Thoracic aorta (tissue), 2 donors: ENCODE data around the gene AKR1B1. TPM values are rescaled to one million over a fixed set of nuclear protein-coding genes. Genes with fewer than 3 reads are reported as not detected.

Source experiments
- ATAC-seq: fragments of 150-250 bp; one replicate; pipeline ENCODE4 v1.8.0; 2017; ENCODE audit warnings: low read depth; ENCODE audit not compliant: insufficient number of reproducible peaks, low FRiP score
- DNase-seq: peaks from one replicate; pipeline ENCODE4 v3.0.0-alpha.2; 2020; ENCODE audit warnings: low spot score
- H3K27ac ChIP-seq, 2 donors: fragments of 200-600 bp; sonication (generic); 1 replicate in 1 of 2; 2 replicates in 1 of 2; pipeline ENCODE4 v1.5.1; 2016; ENCODE audit warnings: mild to moderate bottlenecking in 2 of 2, moderate library complexity in 2 of 2
- H3K27me3 ChIP-seq: fragments of 200-600 bp; sonication (generic); replicated peaks from 2 replicates; pipeline ENCODE4 v1.6.0; 2016; ENCODE audit warnings: mild to moderate bottlenecking; ENCODE audit not compliant: insufficient read depth
- H3K36me3 ChIP-seq: fragments of 200-600 bp; sonication (generic); one replicate; pipeline ENCODE4 v1.5.1; 2016
- H3K4me1 ChIP-seq, 2 donors: fragments of 200-600 bp; sonication (generic); 1 replicate in 1 of 2; 2 replicates in 1 of 2; pipeline versions ENCODE4 v1.5.1 to v1.6.0; 2016; ENCODE audit warnings: low read depth in 2 of 2, mild to moderate bottlenecking in 1 of 2; ENCODE audit not compliant: control insufficient read depth in 1 of 2
- H3K4me3 ChIP-seq: fragments of 200-600 bp; sonication (generic); 2 replicates; pipeline ENCODE4 v1.5.1; 2016; ENCODE audit warnings: mild to moderate bottlenecking
- H3K9me3 ChIP-seq: fragments of 200-600 bp; sonication (generic); 2 replicates; pipeline ENCODE4 v1.5.1; 2016
- total RNA-seq, 2 donors: library from RNA; depleted of rRNA; stranded (reverse); fragments of >200 nt; gene quantifications; one replicate each; pipeline versions ENCODE4 v1.1.0 to v1.2.3, GENCODE V29; 2016
- TF ChIP-seq, protein P1 (sequence below): fragments of 200-600 bp; sonication (generic); IDR thresholded peaks from one replicate; pipeline ENCODE4 v1.5.1; 2019; ENCODE audit warnings: antibody characterized with exemption

The AKR1B1 gene
- total RNA-seq, 2 donors from 2014 or later = 97.4 to 116 TPM

DNA sequence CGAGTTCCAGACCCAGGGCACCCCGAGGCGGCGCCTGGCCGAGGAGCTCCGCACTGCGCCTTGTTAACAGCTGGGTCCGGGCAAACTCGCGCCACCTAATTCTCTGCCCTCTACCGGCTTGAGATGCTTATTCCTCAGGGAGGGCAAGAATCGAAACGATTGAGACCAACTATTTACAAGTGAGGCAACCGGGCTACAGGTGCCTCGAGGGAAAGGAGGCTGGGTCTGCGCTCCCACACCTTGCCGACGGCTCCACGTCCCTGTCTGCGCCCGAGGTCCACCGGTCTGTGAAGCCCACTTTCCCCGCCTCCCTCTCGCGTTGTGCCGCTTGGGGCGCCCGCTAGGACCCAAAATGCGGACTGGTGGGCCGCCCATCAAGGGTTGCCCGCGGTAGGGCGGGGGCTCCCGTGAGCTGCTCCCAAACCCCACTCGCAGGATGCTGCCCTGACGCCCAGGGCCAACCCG lies 527 bp downstream of the AKR1B1 start:
- H3K4me3 ChIP-seq = peak overlapping the region; percentile 92
- H3K9me3 ChIP-seq = no peaks in the 10 kb centered on the region
- H3K27me3 ChIP-seq = no peaks in the 10 kb centered on the region
- TF ChIP-seq, protein P1, sequence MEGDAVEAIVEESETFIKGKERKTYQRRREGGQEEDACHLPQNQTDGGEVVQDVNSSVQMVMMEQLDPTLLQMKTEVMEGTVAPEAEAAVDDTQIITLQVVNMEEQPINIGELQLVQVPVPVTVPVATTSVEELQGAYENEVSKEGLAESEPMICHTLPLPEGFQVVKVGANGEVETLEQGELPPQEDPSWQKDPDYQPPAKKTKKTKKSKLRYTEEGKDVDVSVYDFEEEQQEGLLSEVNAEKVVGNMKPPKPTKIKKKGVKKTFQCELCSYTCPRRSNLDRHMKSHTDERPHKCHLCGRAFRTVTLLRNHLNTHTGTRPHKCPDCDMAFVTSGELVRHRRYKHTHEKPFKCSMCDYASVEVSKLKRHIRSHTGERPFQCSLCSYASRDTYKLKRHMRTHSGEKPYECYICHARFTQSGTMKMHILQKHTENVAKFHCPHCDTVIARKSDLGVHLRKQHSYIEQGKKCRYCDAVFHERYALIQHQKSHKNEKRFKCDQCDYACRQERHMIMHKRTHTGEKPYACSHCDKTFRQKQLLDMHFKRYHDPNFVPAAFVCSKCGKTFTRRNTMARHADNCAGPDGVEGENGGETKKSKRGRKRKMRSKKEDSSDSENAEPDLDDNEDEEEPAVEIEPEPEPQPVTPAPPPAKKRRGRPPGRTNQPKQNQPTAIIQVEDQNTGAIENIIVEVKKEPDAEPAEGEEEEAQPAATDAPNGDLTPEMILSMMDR = peak; percentile 40
- DNase-seq (no peak), ATAC-seq (peak; percentile 43)
- peaks cover 9 to 40% of the 10 kb centered on the region in 2 donors for H3K4me1 ChIP-seq
- no peaks in the 10 kb centered on the region for H3K36me3 ChIP-seq
- H3K27ac ChIP-seq = peak overlapping the region; percentile 79 to 90

DNA sequence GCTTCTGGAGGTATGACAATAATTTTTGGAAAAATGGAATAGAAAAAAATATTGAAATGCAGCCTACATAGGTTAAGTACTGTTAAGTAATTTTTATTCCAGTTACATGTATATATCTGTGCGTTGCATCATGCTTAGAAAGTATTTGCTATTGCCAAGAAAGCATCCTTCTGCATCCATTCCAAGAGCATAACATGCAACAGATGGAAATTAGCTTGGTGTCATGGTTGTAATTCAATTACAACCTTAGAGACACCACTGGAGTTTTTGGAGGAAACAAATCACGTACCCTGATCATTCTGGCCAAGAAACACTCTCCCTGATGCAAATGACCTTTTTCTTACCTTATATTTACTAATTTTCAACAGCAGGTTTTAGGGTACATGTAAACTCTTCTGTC lies 1.7 kb downstream of the AKR1B1 start:
- TF ChIP-seq, protein P1 = no peak
- H3K4me3 ChIP-seq = no peak overlapping the region
- H3K36me3 ChIP-seq = no peaks in the 10 kb centered on the region
- peaks cover 9 to 34% of the 10 kb centered on the region in 2 donors for H3K4me1 ChIP-seq
- no peak for ATAC-seq
- no peaks in the 10 kb centered on the region for H3K27me3 ChIP-seq
- DNase-seq = no peak
- H3K27ac ChIP-seq = no peak overlapping the region
- H3K9me3 ChIP-seq = no peaks in the 10 kb centered on the region

- no peak overlapping the region for H3K4me3 ChIP-seq
- peaks cover 20% of the 10 kb centered on the region for H3K36me3 ChIP-seq
Measured at GRCh38 chr7:134454277-134454676, 4.6 kb downstream of the AKR1B1 start.

DNA sequence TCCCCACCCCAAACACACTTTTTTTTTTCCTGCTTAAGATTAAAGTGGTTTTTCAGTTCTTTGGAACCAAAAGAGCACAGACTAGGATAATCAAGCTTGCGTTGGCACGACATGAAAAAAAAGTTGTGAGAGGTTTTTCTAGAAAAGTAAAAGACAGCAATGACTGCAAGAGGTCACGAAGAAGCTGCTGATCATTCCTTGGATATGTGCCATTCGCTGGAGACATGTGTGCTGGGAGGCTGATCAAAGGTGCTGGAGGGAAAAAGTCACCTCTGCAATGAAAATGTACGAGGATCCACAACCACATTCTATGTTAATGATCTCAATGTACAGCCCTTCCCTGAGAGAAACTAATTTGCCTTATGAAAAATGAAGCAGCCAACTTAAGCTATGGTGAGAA lies 5.4 kb downstream of the AKR1B1 start:
- no peak overlapping the region for H3K27ac ChIP-seq

More at GRCh38 chr7:134454277-134454676, 4.6 kb downstream of the AKR1B1 start:
- DNase-seq = no peak
- TF ChIP-seq, protein P1 = no peak
- no peak for ATAC-seq
- Histone ChIP-seq H3K4me1 (peaks cover 6 to 23% of the 10 kb centered on the region in 2 donors), H3K9me3 (no peaks in the 10 kb centered on the region), H3K27ac (no peak overlapping the region), H3K27me3 (no peaks in the 10 kb centered on the region)

GRCh38 chr7:134452991-134453473 lies 5.9 kb downstream of the AKR1B1 start:
- DNase-seq (no peak), ATAC-seq (no peak)
- H3K27ac ChIP-seq = no peak overlapping the region
- H3K4me1 ChIP-seq = peaks cover 5 to 21% of the 10 kb centered on the region in 2 donors
- H3K4me3 ChIP-seq = no peak overlapping the region
- H3K9me3 ChIP-seq = no peaks in the 10 kb centered on the region
- TF ChIP-seq, protein P1 = no peak
- no peaks in the 10 kb centered on the region for H3K27me3 ChIP-seq
- peaks cover 31% of the 10 kb centered on the region for H3K36me3 ChIP-seq

More for the DNA sequence above, 5.4 kb downstream of the AKR1B1 start:
- TF ChIP-seq, protein P1 = no peak
- H3K36me3 ChIP-seq = peaks cover 26% of the 10 kb centered on the region
- H3K4me1 ChIP-seq = peaks cover 6 to 23% of the 10 kb centered on the region in 2 donors
- H3K4me3 ChIP-seq = no peak overlapping the region
- no peaks in the 10 kb centered on the region for H3K27me3 ChIP-seq
- ATAC-seq = no peak
- no peaks in the 10 kb centered on the region for H3K9me3 ChIP-seq
- DNase-seq = no peak
